GM13976 (cell line): ENCODE data around the gene DENND4C.
"Not testable (repeated sequence)": the region's sequence is repeated elsewhere in the genome, so short reads cannot be mapped to it uniquely, and the experiment has no call there.

Experiments used
- DNase-seq: peaks from one replicate; pipeline ENCODE4 v3.0.0; 2012; ENCODE audit warnings: low spot score
- CTCF ChIP-seq: IDR thresholded peaks from 2 replicates; pipeline ENCODE4 v1.5.1; 2012; ENCODE audit warnings: borderline replicate concordance, mild to moderate bottlenecking; ENCODE audit not compliant: insufficient read depth; ENCODE audit errors: extremely low read depth, missing control alignments, control extremely low read depth
- in situ Hi-C: fragments of 300-500 bp; cut with MboI; formaldehyde crosslinking; loops from one replicate; pipeline ENCODE4 v1.12.0; 2022; ENCODE audit warnings: low sequenced_read_pairs, mixed read lengths, inconsistent platforms; ENCODE audit not compliant: unreplicated experiment

Gene DENND4C

GRCh38 chr9:19188771-19189170 lies 41.7 kb upstream of the DENND4C start:
- no peak for TF ChIP-seq CTCF
- in situ Hi-C loops = loop anchor here (10.0 kb wide), 1 partner anchor 266 kb away; no protein-coding TSS in a partner anchor
- DNase-seq = no peak

- TF ChIP-seq CTCF = no peak
- in situ Hi-C loops = no loop called here
- DNase-seq = no peak
These were observed 38.1 kb upstream of the DENND4C start for GRCh38 chr9:19192202-19193028.

GRCh38 chr9:19193029-19193324 lies 37.5 kb upstream of the DENND4C start:
- in situ Hi-C loops = no loop called here
- TF ChIP-seq CTCF = no peak
- no peak for DNase-seq

GRCh38 chr9:19193358-19193973 lies 37.0 kb upstream of the DENND4C start:
- DNase-seq, in situ Hi-C loops: not testable (repeated sequence)

GRCh38 chr9:19198406-19198805 lies 32.1 kb upstream of the DENND4C start:
- in situ Hi-C loops = no loop called here
- DNase-seq = no peak
- TF ChIP-seq CTCF = no peak

GRCh38 chr9:19199012-19199411 lies 31.5 kb upstream of the DENND4C start:
- no peak for TF ChIP-seq CTCF
- no peak for DNase-seq
- in situ Hi-C loops = no loop called here

GRCh38 chr9:19200229-19200628 lies 30.3 kb upstream of the DENND4C start:
- in situ Hi-C loops = no loop called here
- no peak for DNase-seq
- no peak for TF ChIP-seq CTCF
